Fibroblast of lung (primary cell): ENCODE data around the gene DNAH6. TPM values are rescaled to one million over a fixed set of nuclear protein-coding genes. Genes with fewer than 3 reads are reported as not detected.

Experiments used
- DNase-seq, 2 donors: peaks; one replicate each; pipeline versions ENCODE4 v3.0.0 to v3.0.0-alpha.2; 2010; ENCODE audit warnings: low read depth in 2 of 2
- H2AFZ ChIP-seq: 2 replicates; pipeline ENCODE4 v1.5.1; 2012; ENCODE audit warnings: low read length, control low read depth, inconsistent platforms
- H3K27ac ChIP-seq: 2 replicates; pipeline ENCODE4 v1.5.1; 2011; ENCODE audit warnings: low read length, control low read depth; ENCODE audit not compliant: insufficient read depth
- H3K27me3 ChIP-seq: 2 replicates; pipeline ENCODE4 v1.5.1; 2011; ENCODE audit warnings: mild to moderate bottlenecking, low read length; ENCODE audit not compliant: control insufficient read depth, insufficient read depth
- H3K36me3 ChIP-seq: 2 replicates; pipeline ENCODE4 v1.5.1; 2011; ENCODE audit warnings: low read length; ENCODE audit not compliant: control insufficient read depth, insufficient read depth
- H3K4me1 ChIP-seq: 2 replicates; pipeline ENCODE4 v1.5.1; 2011; ENCODE audit warnings: low read length; ENCODE audit not compliant: control insufficient read depth, insufficient read depth; ENCODE audit errors: extremely low read depth
- H3K4me2 ChIP-seq: 2 replicates; pipeline ENCODE4 v1.5.1; 2011; ENCODE audit warnings: low read length, control low read depth; ENCODE audit not compliant: insufficient read depth; ENCODE audit errors: extremely low read depth
- H3K4me3 ChIP-seq, 4 experiments: fragments of 200-600 bp in 1 of 4; sonication (generic) in 1 of 4; replicated peaks in 1 of 4; 2 replicates each; pipeline ENCODE4 v1.5.1; 2011 to 2016; ENCODE audit warnings: low read length in 4 of 4, low read depth in 3 of 4, mild to moderate bottlenecking in 3 of 4, control low read depth in 2 of 4, inconsistent platforms in 1 of 4, mixed read lengths in 1 of 4; ENCODE audit not compliant: insufficient read depth in 1 of 4; ENCODE audit errors: control extremely low read depth in 1 of 4
- H3K79me2 ChIP-seq: 2 replicates; pipeline ENCODE4 v1.5.1; 2012; ENCODE audit warnings: mild to moderate bottlenecking, low read length, inconsistent platforms; ENCODE audit not compliant: control insufficient read depth, insufficient read depth
- H3K9ac ChIP-seq: 2 replicates; pipeline ENCODE4 v1.5.1; 2011; ENCODE audit warnings: mild to moderate bottlenecking, low read length, control low read depth; ENCODE audit not compliant: insufficient read depth
- H3K9me3 ChIP-seq: 2 replicates; pipeline ENCODE4 v1.5.1; 2012; ENCODE audit warnings: low read depth, low read length; ENCODE audit not compliant: control insufficient read depth, insufficient read depth
- H4K20me1 ChIP-seq: 2 replicates; pipeline ENCODE4 v1.5.1; 2011; ENCODE audit warnings: low read length; ENCODE audit not compliant: control insufficient read depth, insufficient read depth; ENCODE audit errors: extremely low read depth
- CTCF ChIP-seq, 2 donors: IDR thresholded peaks in 1 of 2; conservative IDR thresholded peaks in 1 of 2; 1 replicate in 1 of 2; 2 replicates in 1 of 2; pipeline ENCODE4 v1.5.1; 2011 to 2012; ENCODE audit warnings: low read length in 2 of 2, control low read depth in 1 of 2, inconsistent platforms in 1 of 2, low read depth in 1 of 2, mild to moderate bottlenecking in 1 of 2
- EZH2 ChIP-seq: IDR thresholded peaks from 2 replicates; pipeline ENCODE4 v1.5.1; 2012; ENCODE audit warnings: low read length, control low read depth, mild to moderate bottlenecking; ENCODE audit errors: missing control alignments
- polyA plus RNA-seq, 2 donors: library from polyadenylated mRNA; depleted of rRNA in 1 of 2; stranded (reverse) in 1 of 2; unstranded in 1 of 2; fragments of >200 nt; gene quantifications; 2 replicates each; pipeline ENCODE4 v1.2.1, GENCODE V29; 2011 to 2012; ENCODE audit warnings: missing spikeins in 1 of 2
- total RNA-seq: library from RNA; depleted of rRNA; stranded (reverse); fragments of >200 nt; gene quantifications from 2 replicates; pipeline ENCODE4 v1.2.1, GENCODE V29; 2014

The DNAH6 gene
- total and polyA plus RNA-seq, 2 donors (not counting 1 experiment from before 2014, with no cell fraction given): under 0.01 to 0.01 TPM

- Histone ChIP-seq H3K4me2 (no peak overlapping the region), H3K79me2 (no peaks in the 10 kb centered on the region), H2AFZ (no peak overlapping the region), H3K27ac (no peak overlapping the region), H3K4me1 (no peaks in the 10 kb centered on the region), H3K9me3 (no peaks in the 10 kb centered on the region), H3K4me3 (no peak overlapping the region), H4K20me1 (no peaks in the 10 kb centered on the region), H3K27me3 (no peaks in the 10 kb centered on the region), H3K36me3 (no peaks in the 10 kb centered on the region), H3K9ac (no peak overlapping the region)
- TF ChIP-seq CTCF (conservative IDR thresholded peaks at IDR 0.05 in 1 of 2, IDR thresholded peaks at IDR 0.05 in 1 of 2; ENCODE audit: low read depth in 1 of 2, low read length in 2 of 2): no peak
- TF ChIP-seq EZH2: no peak
- no peak for DNase-seq
Observed at GRCh38 chr2:84649487-84650142, 133.3 kb downstream of the DNAH6 start.

- TF ChIP-seq EZH2: no peak
- TF ChIP-seq CTCF (conservative IDR thresholded peaks at IDR 0.05 in 1 of 2, IDR thresholded peaks at IDR 0.05 in 1 of 2; ENCODE audit: low read depth in 1 of 2, low read length in 2 of 2): no peak
- Histone ChIP-seq H2AFZ (no peak overlapping the region), H3K27ac (no peak overlapping the region), H3K4me2 (no peak overlapping the region), H4K20me1 (no peaks in the 10 kb centered on the region), H3K27me3 (no peaks in the 10 kb centered on the region), H3K4me1 (no peaks in the 10 kb centered on the region), H3K9ac (no peak overlapping the region), H3K9me3 (no peaks in the 10 kb centered on the region), H3K4me3 (no peak overlapping the region), H3K36me3 (no peaks in the 10 kb centered on the region), H3K79me2 (no peaks in the 10 kb centered on the region)
- no peak for DNase-seq
Observed at GRCh38 chr2:84652431-84652830, 136.1 kb downstream of the DNAH6 start.

- Histone ChIP-seq H3K9ac (no peak overlapping the region), H3K4me2 (no peak overlapping the region), H3K36me3 (no peaks in the 10 kb centered on the region), H3K27me3 (no peaks in the 10 kb centered on the region), H3K4me1 (no peaks in the 10 kb centered on the region), H3K79me2 (no peaks in the 10 kb centered on the region), H3K9me3 (no peaks in the 10 kb centered on the region), H3K4me3 (no peak overlapping the region), H4K20me1 (no peaks in the 10 kb centered on the region), H2AFZ (no peak overlapping the region), H3K27ac (no peak overlapping the region)
- TF ChIP-seq CTCF (conservative IDR thresholded peaks at IDR 0.05 in 1 of 2, IDR thresholded peaks at IDR 0.05 in 1 of 2; ENCODE audit: low read depth in 1 of 2, low read length in 2 of 2) (peak; percentile 6 to 22), EZH2 (no peak)
- DNase-seq: peak in 1 of 2 donors; percentile 15
Observed at GRCh38 chr2:84653302-84653701, 137.0 kb downstream of the DNAH6 start.
